Coronary artery (tissue), 2 donors: Measurements from ENCODE around the gene RAB34.
A peak's percentile ranks its signal among the peaks of the same experiment; 100 is the strongest.
"Not testable (repeated sequence)": the region's sequence is repeated elsewhere in the genome, so short reads cannot be mapped to it uniquely, and the experiment has no call there.

Source experiments
- DNase-seq: peaks from one replicate; pipeline ENCODE4 v3.0.0-alpha.2; 2017; ENCODE audit warnings: low spot score
- H3K27ac ChIP-seq, 2 donors: fragments of 200-600 bp; sonication (generic); one replicate each; pipeline ENCODE4 v1.5.1; 2016 to 2019
- H3K4me3 ChIP-seq: fragments of 200-600 bp; sonication (generic); 2 replicates; pipeline ENCODE4 v1.5.1; 2016; ENCODE audit warnings: mild to moderate bottlenecking, moderate library complexity
- TF ChIP-seq, protein P1 (sequence below): fragments of 200-600 bp; sonication (generic); IDR thresholded peaks from one replicate; pipeline ENCODE4 v1.5.1; 2019; ENCODE audit warnings: antibody characterized with exemption

Gene RAB34

DNA sequence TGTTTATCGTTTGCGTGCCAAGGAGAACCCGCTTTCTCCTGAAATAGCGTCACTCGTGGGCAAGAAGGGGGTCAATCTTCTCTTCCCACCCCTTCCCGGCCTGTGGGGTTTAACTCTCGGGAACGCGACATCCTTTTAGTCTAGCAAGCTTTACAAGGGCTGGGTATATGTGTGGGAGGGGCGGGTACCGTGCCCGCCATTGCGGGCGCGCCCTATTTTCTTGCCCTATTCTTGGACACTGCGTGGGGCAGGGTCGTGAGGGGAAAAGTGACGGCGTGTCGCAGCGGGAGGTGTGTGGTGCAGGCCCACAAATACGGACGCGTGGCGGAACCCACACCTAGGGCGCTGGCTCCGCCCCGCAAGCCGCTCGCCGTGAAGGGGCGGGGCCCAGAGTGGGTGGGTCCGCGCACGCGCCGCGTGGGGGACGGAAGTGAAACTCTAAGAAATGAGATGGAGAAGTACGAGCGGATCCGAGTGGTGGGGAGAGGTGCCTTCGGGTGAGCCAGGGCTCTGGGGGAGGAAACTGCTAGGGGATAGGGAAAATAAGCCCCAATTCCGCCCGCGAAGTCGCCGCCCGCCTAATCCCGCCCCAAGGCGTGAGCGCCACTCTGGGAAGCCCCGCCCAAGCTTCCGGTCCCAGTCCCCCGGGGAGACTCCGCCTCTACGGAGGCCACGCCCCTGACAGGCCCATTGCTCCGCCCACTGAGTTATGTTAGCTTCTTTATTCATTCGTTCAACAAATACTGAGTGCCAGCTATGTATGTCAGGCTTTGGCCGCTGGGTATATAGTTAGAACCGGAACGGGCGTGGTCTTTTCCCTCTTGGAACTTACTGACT, 10.9 kb upstream of the RAB34 start, which contains the start of gene NEK8:
Gene NEK8, plus strand, starts transcription at position 425 of the 837 bp plus-strand sequence. Its CDS starts 26 bp downstream, at position 451.
- peak within 1 kb of the TSS; percentile 87 for H3K4me3 ChIP-seq
- peak within 1 kb of the TSS; percentile 92 to 99 for H3K27ac ChIP-seq
- peak; percentile 97 for DNase-seq
- TF ChIP-seq, protein P1, sequence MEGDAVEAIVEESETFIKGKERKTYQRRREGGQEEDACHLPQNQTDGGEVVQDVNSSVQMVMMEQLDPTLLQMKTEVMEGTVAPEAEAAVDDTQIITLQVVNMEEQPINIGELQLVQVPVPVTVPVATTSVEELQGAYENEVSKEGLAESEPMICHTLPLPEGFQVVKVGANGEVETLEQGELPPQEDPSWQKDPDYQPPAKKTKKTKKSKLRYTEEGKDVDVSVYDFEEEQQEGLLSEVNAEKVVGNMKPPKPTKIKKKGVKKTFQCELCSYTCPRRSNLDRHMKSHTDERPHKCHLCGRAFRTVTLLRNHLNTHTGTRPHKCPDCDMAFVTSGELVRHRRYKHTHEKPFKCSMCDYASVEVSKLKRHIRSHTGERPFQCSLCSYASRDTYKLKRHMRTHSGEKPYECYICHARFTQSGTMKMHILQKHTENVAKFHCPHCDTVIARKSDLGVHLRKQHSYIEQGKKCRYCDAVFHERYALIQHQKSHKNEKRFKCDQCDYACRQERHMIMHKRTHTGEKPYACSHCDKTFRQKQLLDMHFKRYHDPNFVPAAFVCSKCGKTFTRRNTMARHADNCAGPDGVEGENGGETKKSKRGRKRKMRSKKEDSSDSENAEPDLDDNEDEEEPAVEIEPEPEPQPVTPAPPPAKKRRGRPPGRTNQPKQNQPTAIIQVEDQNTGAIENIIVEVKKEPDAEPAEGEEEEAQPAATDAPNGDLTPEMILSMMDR, result no peak

DNA sequence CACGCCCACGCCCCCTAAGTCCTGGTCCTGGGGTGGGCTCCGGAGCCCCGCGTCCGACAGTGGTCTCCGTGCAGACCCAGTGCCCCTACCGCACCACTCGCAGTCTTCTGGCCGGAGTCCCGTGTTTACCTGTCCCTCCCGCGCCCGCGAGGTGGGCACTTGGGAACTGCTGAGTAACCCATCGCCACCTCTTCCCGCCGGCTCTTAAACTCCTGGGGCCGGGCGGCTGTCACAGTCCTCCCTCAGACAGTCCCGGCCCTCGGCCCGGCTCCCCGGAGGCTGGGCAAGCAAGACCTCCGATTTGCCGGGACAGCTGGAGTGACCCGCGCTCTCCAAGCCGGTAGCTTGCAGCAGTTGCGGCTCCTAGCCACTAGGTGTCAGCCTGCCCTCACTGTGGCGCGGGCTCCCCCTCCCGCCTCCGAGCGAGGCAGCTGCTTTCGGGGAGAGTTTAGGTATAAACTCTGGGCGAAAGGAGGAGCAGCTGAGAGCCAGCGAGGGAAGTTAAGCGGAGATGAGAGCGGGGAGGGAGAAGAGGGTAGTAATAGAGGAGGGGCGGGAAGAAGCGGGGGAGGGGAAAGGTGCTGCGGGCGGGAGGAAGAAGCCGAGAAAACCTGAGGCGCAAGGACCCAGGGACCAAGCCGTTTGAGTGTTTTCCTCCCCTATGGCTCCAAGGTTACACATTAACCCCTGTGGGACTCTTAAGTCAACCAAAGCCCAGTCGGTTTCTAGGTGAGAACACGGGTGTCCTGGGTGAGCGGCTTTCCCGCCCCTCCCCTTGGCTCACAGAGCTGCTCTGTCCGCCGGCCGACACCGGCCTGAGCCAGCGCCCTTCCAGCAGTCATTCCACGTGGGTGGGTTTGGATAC, 9.2 kb upstream of the RAB34 start:
- Histone ChIP-seq H3K4me3 (peak overlapping the region; percentile 87), H3K27ac (peak overlapping the region; percentile 21 to 99)
- DNase-seq, result peak; percentile 97
- TF ChIP-seq, protein P1, result peak; percentile 99

DNA sequence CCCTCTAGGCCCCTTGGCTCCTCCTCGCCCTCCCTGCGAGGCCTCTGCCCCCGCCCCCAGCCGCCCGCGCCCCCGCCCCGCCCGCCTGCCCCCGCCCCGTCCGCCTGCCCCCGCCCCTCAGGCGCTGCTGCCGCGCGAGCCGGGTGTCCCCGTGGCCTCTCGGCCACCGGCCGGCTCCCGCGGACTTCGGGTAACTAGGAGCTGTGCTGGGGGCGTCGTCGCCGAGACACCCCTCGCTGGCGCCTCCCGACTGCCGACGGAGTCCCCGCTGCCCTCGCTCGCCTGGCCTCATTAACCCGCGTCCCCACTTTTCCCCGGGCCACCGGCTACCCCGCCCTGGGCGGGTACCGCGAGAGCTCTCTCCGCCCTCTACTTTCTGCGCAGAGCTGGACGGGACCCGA, 8.6 kb upstream of the RAB34 start, which contains the start of gene TLCD1:
Gene TLCD1, minus strand, starts transcription at position 8 of the 401 bp plus-strand sequence. CDS start 136 bp downstream, outside the sequence.
- DNase-seq, result peak; percentile 88
- TF ChIP-seq, protein P1, result no peak

DNA sequence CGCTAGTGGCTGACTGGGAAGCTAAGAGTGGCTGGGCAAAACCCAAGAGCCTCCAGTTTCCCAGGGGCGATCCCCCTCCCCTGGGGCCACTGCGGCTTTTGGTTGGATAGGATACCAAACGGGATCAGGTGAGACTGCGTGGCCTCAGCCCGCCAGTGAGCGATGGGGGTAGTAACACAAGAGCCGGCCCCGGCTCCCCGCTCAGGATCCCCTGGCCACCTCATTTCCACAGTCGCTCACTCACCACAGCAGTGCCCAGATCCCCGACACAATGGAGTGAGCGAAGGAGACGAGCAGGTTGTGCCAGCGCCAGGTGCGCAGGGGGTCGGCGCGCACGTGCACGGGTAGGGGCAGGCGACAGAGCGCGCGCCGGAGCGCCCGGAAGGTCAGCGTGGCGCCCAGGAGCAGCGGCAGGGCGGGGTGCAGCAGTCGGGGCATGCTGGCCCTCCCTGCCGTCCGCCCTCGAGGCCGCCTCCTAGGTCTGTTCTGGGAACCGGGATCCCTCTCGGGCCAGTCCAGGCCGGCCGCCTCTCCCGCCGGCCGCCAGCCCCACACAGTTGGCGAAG, 8.1 kb upstream of the RAB34 start:
- Histone ChIP-seq H3K4me3 (peak overlapping the region; percentile 87), H3K27ac (peak overlapping the region; percentile 21 to 99)
- TF ChIP-seq, protein P1, result no peak
- DNase-seq, result no peak

More for the DNA sequence above, 8.6 kb upstream of the RAB34 start, which contains the start of gene TLCD1:
- Histone ChIP-seq H3K27ac (peak within 1 kb of the TSS; percentile 21 to 99), H3K4me3 (peak within 1 kb of the TSS; percentile 87)

DNA sequence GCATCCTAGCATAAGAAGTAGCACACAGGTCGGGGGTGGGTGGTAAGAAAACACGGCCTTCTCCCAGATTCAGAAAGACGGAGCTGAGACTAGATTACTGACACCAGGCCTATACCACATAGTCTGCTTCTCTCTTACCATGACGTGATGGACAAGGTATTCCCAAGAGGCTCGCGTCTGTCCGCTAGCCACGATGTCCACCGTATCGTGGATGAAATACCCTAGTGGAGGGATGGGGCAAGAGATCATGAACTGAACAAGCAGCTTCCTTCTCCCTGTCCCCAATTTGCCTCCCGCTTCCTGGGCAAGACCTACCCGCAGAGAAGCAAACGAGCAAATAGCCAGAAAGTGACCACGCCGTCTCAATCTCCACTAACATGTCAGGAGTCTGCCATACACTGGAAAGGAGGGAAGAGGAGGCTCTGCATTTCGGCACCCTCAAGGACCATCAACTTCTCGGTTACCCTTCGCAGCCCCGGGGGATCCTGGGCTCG, 7.5 kb upstream of the RAB34 start:
- Histone ChIP-seq H3K4me3 (peak overlapping the region; percentile 87), H3K27ac (peak overlapping the region in 1 of 2 donors; percentile 99)
- no peak for DNase-seq
- TF ChIP-seq, protein P1, result no peak

DNA sequence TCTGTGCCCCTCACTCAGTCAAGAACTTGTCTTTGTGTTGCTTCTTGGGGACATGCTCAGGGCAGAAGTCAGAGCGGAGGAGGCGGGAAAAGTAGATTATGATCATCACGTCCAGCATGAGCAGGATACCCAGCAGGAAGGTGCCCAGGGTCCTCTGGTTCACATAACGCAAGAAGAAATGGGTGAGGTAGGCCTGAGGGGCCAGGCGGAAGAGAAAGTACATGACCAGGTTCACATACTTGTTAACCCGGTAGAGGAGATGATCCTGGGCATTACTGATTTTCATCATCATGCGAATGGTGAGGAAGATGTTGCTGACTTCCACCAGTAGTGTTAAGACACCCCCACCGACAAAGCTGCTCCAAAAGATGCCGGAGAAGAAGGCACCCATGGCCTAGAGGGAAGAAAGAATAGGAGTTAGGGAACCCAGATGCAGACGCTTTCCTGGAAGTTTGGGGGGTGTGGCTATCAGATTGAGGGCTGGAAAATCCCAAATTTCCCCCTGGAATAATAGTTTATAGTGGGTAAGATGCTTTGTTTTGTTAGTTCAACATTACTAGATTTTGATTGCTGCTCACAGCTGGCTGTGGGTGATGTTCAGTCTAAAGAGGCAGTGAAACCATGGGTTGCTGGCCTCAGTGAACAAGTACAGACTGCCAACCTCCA, 7.0 kb upstream of the RAB34 start:
- H3K4me3 ChIP-seq, result peak overlapping the region; percentile 87
- H3K27ac ChIP-seq, result peak overlapping the region in 1 of 2 donors; percentile 99
- TF ChIP-seq, protein P1, result no peak
- no peak for DNase-seq

DNA sequence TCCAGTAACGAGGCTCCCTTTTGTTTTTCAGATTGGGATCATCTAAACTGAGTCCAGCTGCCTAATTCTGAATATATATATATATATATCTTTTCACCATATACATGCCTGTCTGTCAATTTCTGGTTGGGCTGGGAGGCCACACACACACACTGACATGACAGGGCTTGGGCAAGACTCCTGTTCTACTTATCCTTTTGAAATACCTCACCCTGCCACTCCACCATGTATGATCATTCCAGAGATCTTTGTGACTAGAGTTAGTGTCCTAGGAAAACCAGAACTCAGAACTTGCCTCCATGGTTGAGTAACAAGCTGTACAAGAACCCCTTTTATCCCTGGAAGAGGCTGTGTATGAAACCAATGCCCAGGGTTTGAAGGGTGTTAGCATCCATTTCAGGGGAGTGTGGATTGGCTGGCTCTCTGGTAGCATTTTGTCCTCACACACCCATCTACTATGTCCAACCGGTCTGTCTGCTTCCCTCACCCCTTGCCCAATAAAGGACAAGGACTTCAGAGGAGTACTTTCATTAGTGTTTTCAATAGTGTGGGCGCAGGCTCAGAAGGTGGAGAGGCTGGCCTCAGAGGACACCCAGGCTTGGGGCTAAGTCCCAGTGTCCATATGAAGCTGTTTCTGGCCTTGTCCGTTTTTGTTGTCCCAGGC, 6.3 kb upstream of the RAB34 start:
- DNase-seq, H3K27ac ChIP-seq, H3K4me3 ChIP-seq: not testable (repeated sequence)
